WTC11 (cell line): ENCODE results near the gene NUMBL. TPM values are rescaled to one million over a fixed set of nuclear protein-coding genes. Genes with fewer than 3 reads are reported as not detected.

Source experiments
- ATAC-seq: fragments of 200-7000 bp; cut with Tn5 transposase; 2 replicates; pipeline ENCODE4 v1.10.0; 2021; ENCODE audit warnings: mild to moderate bottlenecking, moderate library complexity
- CTCF ChIA-PET: fragments of 300-600 bp; sonication (Branson Sonifier 250); formaldehyde crosslinking; loops from one replicate; lab custom pipeline; 2021; ENCODE audit warnings: antibody characterized with exemption; lab: Charles Lee
- POLR2A ChIA-PET: fragments of 350-600 bp; sonication (Branson Sonifier 250); formaldehyde crosslinking; loops from one replicate; lab custom pipeline; 2021; ENCODE audit warnings: antibody characterized with exemption; lab: Charles Lee
- DNase-seq: peaks from one replicate; pipeline ENCODE4 v3.0.0; 2021; ENCODE audit warnings: low spot score
- H3K27ac Mint-ChIP-seq: 2 replicates; pipeline ENCODE4 v1.8.0; 2021; ENCODE audit warnings: mixed read lengths
- H3K27me3 Mint-ChIP-seq: 2 replicates; pipeline ENCODE4 v1.8.0; 2021; ENCODE audit warnings: low read depth, mild to moderate bottlenecking, moderate library complexity, mixed read lengths
- H3K36me3 Mint-ChIP-seq: 2 replicates; pipeline ENCODE4 v1.8.0; 2021; ENCODE audit warnings: mixed read lengths
- H3K4me1 Mint-ChIP-seq: 2 replicates; pipeline ENCODE4 v1.8.0; 2022; ENCODE audit warnings: mixed read lengths
- H3K4me3 Mint-ChIP-seq: 2 replicates; pipeline ENCODE4 v1.8.0; 2021; ENCODE audit warnings: mild to moderate bottlenecking, moderate library complexity, mixed read lengths
- H3K9me3 Mint-ChIP-seq: 2 replicates; pipeline ENCODE4 v1.8.0; 2021; ENCODE audit warnings: mixed read lengths
- CREB1 ChIP-seq: sonication (generic); formaldehyde crosslinking; IDR thresholded peaks from 2 replicates; pipeline ENCODE4 v1.8.0; 2023; ENCODE audit warnings: mild to moderate bottlenecking, missing genetic modification reagents
- ESRRA ChIP-seq: sonication (generic); formaldehyde crosslinking; IDR thresholded peaks from 2 replicates; pipeline ENCODE4 v1.8.1; 2022; ENCODE audit warnings: mild to moderate bottlenecking, missing genetic modification reagents, borderline replicate concordance
- GABPB1 ChIP-seq: sonication (generic); formaldehyde crosslinking; IDR thresholded peaks from 2 replicates; pipeline ENCODE4 v1.8.1; 2023; ENCODE audit warnings: mild to moderate bottlenecking, missing genetic modification reagents
- GTF2I ChIP-seq: fragments of 250-450 bp; sonication (Bioruptor Pico); conservative IDR thresholded peaks from 2 replicates; pipeline ENCODE4 v1.4.0; 2021; ENCODE audit warnings: mild to moderate bottlenecking
- KAT7 ChIP-seq: sonication (generic); formaldehyde crosslinking; IDR thresholded peaks from 2 replicates; pipeline ENCODE4 v1.8.1; 2023; ENCODE audit warnings: missing genetic modification reagents, mild to moderate bottlenecking, borderline replicate concordance
- NFE2L1 ChIP-seq: sonication (generic); formaldehyde crosslinking; IDR thresholded peaks from 2 replicates; pipeline ENCODE4 v1.8.1; 2023; ENCODE audit warnings: missing genetic modification reagents
- NFYB ChIP-seq: sonication (generic); formaldehyde crosslinking; conservative IDR thresholded peaks from 2 replicates; pipeline ENCODE4 v1.8.0; 2022; ENCODE audit warnings: low read depth, missing genetic modification reagents
- RORB ChIP-seq: fragments of 250-450 bp; sonication (Bioruptor Pico); IDR thresholded peaks from 2 replicates; pipeline ENCODE4 v1.9.0; 2021; ENCODE audit warnings: mild to moderate bottlenecking
- TCF7 ChIP-seq: sonication (generic); formaldehyde crosslinking; IDR thresholded peaks from 2 replicates; pipeline ENCODE4 v1.8.0; 2022; ENCODE audit warnings: mild to moderate bottlenecking, low read depth, missing genetic modification reagents, moderate library complexity
- ZNF121 ChIP-seq: sonication (generic); formaldehyde crosslinking; IDR thresholded peaks from 2 replicates; pipeline ENCODE4 v1.8.0; 2023; ENCODE audit warnings: missing genetic modification reagents
- ZNF263 ChIP-seq: sonication (generic); formaldehyde crosslinking; IDR thresholded peaks from 2 replicates; pipeline ENCODE4 v1.8.1; 2022; ENCODE audit warnings: low read depth, mild to moderate bottlenecking, moderate library complexity, missing genetic modification reagents
- ZNF671 ChIP-seq: fragments of 250-450 bp; sonication (Bioruptor Pico); IDR thresholded peaks from 2 replicates; pipeline ENCODE4 v1.8.0; 2021; ENCODE audit warnings: mild to moderate bottlenecking
- total RNA-seq: library from RNA; stranded (reverse); gene quantifications from 3 replicates; pipeline ENCODE4 v1.2.3, GENCODE V29; 2021
- TF ChIP-seq, protein P1 (sequence below): sonication (generic); formaldehyde crosslinking; IDR thresholded peaks from 2 replicates; pipeline ENCODE4 v1.8.0; 2022; ENCODE audit warnings: mild to moderate bottlenecking, missing genetic modification reagents
- TF ChIP-seq, protein P2 (sequence below): sonication (generic); formaldehyde crosslinking; IDR thresholded peaks from 2 replicates; pipeline ENCODE4 v1.8.1; 2022; ENCODE audit warnings: mild to moderate bottlenecking, missing genetic modification reagents, moderate library complexity, borderline replicate concordance
- TF ChIP-seq, protein P3 (sequence below): fragments of 250-450 bp; sonication (Bioruptor Pico); IDR thresholded peaks from 2 replicates; pipeline ENCODE4 v1.8.0; 2021; ENCODE audit warnings: mild to moderate bottlenecking
- TF ChIP-seq, protein P4 (sequence below): fragments of 250-450 bp; sonication (Bioruptor Pico); IDR thresholded peaks from 2 replicates; pipeline ENCODE4 v1.9.0; 2021; ENCODE audit warnings: mild to moderate bottlenecking
- TF ChIP-seq, protein P5 (sequence below): sonication (generic); formaldehyde crosslinking; IDR thresholded peaks from 2 replicates; pipeline ENCODE4 v1.8.0; 2023; ENCODE audit warnings: missing genetic modification reagents
- TF ChIP-seq, protein P6 (sequence below): sonication (generic); formaldehyde crosslinking; IDR thresholded peaks from 2 replicates; pipeline ENCODE4 v1.8.0; 2022; ENCODE audit warnings: mild to moderate bottlenecking, missing genetic modification reagents
- TF ChIP-seq, protein P7 (sequence below): sonication (generic); formaldehyde crosslinking; IDR thresholded peaks from 2 replicates; pipeline ENCODE4 v1.8.1; 2023; ENCODE audit warnings: mild to moderate bottlenecking, missing genetic modification reagents, moderate library complexity
- TF ChIP-seq, protein P8 (sequence below): sonication (generic); formaldehyde crosslinking; IDR thresholded peaks from 2 replicates; pipeline ENCODE4 v1.8.1; 2023; ENCODE audit warnings: mild to moderate bottlenecking, missing genetic modification reagents, moderate library complexity
- TF ChIP-seq, protein P9 (sequence below): sonication (generic); formaldehyde crosslinking; IDR thresholded peaks from 2 replicates; pipeline ENCODE4 v1.8.0; 2023; ENCODE audit warnings: missing genetic modification reagents, mild to moderate bottlenecking, borderline replicate concordance
- TF ChIP-seq, protein P10 (sequence below): fragments of 250-450 bp; sonication (Bioruptor Pico); conservative IDR thresholded peaks from 2 replicates; pipeline ENCODE4 v1.9.0; 2021; ENCODE audit warnings: mild to moderate bottlenecking
- TF ChIP-seq, protein P11 (sequence below): sonication (generic); formaldehyde crosslinking; conservative IDR thresholded peaks from 2 replicates; pipeline ENCODE4 v1.8.1; 2022; ENCODE audit warnings: mild to moderate bottlenecking, missing genetic modification reagents

NUMBL gene
- total RNA-seq, 1 experiment from 2014 or later: 30.3 TPM

DNA sequence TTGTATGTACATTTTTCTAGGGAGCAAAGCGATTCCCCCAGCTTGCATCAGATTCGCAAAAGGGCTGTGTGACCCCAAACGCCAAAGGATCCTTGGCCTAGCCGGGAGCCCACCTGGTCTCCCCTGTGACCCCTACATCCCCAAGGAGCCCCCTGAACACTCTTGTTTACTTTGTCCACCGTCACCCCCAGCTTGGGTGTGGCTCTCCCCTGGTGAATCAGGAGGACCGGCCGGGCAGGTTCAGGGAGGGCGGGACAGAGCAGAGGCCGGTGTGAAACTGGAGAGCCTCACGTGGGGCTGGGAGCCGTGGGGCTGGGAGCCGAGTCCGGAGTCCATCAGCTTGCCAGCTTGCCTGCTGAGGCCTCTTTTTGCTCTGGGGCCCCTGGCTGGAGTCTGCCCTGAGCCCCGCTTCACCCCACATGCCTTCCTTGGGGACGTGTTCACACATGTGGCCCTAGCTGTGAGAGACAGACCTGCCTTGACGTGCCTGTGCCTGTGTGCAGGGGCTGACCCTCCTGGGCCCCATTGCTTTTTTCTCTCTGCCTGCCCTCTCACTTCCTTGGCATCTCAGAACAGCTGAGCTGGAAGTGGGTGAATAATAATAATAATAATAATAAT, 28.4 kb upstream of the NUMBL start:
- H3K4me1 Mint-ChIP-seq: peaks cover 33% of the 10 kb centered on the region
- peaks cover 17% of the 10 kb centered on the region for H3K36me3 Mint-ChIP-seq
- POLR2A ChIA-PET: no interaction called here
- peak overlapping the region; percentile 99 for H3K27ac Mint-ChIP-seq
- H3K4me3 Mint-ChIP-seq: peak overlapping the region; percentile 91
- no peaks in the 10 kb centered on the region for H3K27me3 Mint-ChIP-seq
- CTCF ChIA-PET: interaction anchor here (0.8 to 1.1 kb wide), 4 partner anchors 16 to 88 kb away, joined by 3 to 5 read pairs (median 4); partner anchors contain the start of gene RAB4B
- ATAC-seq: no peak; the same call in 1 of the 2 replicates
- peaks cover 4% of the 10 kb centered on the region; the same call in 1 of the 2 replicates for H3K9me3 Mint-ChIP-seq
- TF ChIP-seq, protein P1, sequence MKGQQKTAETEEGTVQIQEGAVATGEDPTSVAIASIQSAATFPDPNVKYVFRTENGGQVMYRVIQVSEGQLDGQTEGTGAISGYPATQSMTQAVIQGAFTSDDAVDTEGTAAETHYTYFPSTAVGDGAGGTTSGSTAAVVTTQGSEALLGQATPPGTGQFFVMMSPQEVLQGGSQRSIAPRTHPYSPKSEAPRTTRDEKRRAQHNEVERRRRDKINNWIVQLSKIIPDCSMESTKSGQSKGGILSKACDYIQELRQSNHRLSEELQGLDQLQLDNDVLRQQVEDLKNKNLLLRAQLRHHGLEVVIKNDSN: peak; percentile 64
- TF ChIP-seq GABPB1 (CRISPR knock-in tag) (peak; percentile 49), NFYB (CRISPR knock-in tag) (no peak), GTF2I (CRISPR knock-in tag) (no peak), RORB (CRISPR knock-in tag) (no peak), CREB1 (no peak), TCF7 (CRISPR knock-in tag) (no peak), ZNF671 (CRISPR knock-in tag) (no peak), ZNF121 (no peak), ESRRA (CRISPR knock-in tag) (no peak), KAT7 (no peak), NFE2L1 (CRISPR knock-in tag) (no peak), ZNF263 (CRISPR knock-in tag) (no peak)
- TF ChIP-seq, protein P2, sequence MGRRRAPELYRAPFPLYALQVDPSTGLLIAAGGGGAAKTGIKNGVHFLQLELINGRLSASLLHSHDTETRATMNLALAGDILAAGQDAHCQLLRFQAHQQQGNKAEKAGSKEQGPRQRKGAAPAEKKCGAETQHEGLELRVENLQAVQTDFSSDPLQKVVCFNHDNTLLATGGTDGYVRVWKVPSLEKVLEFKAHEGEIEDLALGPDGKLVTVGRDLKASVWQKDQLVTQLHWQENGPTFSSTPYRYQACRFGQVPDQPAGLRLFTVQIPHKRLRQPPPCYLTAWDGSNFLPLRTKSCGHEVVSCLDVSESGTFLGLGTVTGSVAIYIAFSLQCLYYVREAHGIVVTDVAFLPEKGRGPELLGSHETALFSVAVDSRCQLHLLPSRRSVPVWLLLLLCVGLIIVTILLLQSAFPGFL (CRISPR knock-in tag): no peak
- TF ChIP-seq, protein P3, sequence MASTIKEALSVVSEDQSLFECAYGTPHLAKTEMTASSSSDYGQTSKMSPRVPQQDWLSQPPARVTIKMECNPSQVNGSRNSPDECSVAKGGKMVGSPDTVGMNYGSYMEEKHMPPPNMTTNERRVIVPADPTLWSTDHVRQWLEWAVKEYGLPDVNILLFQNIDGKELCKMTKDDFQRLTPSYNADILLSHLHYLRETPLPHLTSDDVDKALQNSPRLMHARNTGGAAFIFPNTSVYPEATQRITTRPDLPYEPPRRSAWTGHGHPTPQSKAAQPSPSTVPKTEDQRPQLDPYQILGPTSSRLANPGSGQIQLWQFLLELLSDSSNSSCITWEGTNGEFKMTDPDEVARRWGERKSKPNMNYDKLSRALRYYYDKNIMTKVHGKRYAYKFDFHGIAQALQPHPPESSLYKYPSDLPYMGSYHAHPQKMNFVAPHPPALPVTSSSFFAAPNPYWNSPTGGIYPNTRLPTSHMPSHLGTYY (CRISPR knock-in tag): no peak
- TF ChIP-seq, protein P4, sequence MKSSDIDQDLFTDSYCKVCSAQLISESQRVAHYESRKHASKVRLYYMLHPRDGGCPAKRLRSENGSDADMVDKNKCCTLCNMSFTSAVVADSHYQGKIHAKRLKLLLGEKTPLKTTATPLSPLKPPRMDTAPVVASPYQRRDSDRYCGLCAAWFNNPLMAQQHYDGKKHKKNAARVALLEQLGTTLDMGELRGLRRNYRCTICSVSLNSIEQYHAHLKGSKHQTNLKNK (CRISPR knock-in tag): no peak
- TF ChIP-seq, protein P5, sequence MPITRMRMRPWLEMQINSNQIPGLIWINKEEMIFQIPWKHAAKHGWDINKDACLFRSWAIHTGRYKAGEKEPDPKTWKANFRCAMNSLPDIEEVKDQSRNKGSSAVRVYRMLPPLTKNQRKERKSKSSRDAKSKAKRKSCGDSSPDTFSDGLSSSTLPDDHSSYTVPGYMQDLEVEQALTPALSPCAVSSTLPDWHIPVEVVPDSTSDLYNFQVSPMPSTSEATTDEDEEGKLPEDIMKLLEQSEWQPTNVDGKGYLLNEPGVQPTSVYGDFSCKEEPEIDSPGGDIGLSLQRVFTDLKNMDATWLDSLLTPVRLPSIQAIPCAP (CRISPR knock-in tag): no peak
- TF ChIP-seq, protein P6, sequence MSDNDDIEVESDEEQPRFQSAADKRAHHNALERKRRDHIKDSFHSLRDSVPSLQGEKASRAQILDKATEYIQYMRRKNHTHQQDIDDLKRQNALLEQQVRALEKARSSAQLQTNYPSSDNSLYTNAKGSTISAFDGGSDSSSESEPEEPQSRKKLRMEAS (CRISPR knock-in tag): peak; percentile 28; the same call in 1 of the 2 replicates
- TF ChIP-seq, protein P7, sequence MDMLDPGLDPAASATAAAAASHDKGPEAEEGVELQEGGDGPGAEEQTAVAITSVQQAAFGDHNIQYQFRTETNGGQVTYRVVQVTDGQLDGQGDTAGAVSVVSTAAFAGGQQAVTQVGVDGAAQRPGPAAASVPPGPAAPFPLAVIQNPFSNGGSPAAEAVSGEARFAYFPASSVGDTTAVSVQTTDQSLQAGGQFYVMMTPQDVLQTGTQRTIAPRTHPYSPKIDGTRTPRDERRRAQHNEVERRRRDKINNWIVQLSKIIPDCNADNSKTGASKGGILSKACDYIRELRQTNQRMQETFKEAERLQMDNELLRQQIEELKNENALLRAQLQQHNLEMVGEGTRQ (CRISPR knock-in tag): no peak
- TF ChIP-seq, protein P8, sequence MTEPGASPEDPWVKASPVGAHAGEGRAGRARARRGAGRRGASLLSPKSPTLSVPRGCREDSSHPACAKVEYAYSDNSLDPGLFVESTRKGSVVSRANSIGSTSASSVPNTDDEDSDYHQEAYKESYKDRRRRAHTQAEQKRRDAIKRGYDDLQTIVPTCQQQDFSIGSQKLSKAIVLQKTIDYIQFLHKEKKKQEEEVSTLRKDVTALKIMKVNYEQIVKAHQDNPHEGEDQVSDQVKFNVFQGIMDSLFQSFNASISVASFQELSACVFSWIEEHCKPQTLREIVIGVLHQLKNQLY (CRISPR knock-in tag): no peak
- TF ChIP-seq, protein P9, sequence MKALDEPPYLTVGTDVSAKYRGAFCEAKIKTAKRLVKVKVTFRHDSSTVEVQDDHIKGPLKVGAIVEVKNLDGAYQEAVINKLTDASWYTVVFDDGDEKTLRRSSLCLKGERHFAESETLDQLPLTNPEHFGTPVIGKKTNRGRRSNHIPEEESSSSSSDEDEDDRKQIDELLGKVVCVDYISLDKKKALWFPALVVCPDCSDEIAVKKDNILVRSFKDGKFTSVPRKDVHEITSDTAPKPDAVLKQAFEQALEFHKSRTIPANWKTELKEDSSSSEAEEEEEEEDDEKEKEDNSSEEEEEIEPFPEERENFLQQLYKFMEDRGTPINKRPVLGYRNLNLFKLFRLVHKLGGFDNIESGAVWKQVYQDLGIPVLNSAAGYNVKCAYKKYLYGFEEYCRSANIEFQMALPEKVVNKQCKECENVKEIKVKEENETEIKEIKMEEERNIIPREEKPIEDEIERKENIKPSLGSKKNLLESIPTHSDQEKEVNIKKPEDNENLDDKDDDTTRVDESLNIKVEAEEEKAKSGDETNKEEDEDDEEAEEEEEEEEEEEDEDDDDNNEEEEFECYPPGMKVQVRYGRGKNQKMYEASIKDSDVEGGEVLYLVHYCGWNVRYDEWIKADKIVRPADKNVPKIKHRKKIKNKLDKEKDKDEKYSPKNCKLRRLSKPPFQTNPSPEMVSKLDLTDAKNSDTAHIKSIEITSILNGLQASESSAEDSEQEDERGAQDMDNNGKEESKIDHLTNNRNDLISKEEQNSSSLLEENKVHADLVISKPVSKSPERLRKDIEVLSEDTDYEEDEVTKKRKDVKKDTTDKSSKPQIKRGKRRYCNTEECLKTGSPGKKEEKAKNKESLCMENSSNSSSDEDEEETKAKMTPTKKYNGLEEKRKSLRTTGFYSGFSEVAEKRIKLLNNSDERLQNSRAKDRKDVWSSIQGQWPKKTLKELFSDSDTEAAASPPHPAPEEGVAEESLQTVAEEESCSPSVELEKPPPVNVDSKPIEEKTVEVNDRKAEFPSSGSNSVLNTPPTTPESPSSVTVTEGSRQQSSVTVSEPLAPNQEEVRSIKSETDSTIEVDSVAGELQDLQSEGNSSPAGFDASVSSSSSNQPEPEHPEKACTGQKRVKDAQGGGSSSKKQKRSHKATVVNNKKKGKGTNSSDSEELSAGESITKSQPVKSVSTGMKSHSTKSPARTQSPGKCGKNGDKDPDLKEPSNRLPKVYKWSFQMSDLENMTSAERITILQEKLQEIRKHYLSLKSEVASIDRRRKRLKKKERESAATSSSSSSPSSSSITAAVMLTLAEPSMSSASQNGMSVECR (CRISPR knock-in tag): no peak
- TF ChIP-seq, protein P10, sequence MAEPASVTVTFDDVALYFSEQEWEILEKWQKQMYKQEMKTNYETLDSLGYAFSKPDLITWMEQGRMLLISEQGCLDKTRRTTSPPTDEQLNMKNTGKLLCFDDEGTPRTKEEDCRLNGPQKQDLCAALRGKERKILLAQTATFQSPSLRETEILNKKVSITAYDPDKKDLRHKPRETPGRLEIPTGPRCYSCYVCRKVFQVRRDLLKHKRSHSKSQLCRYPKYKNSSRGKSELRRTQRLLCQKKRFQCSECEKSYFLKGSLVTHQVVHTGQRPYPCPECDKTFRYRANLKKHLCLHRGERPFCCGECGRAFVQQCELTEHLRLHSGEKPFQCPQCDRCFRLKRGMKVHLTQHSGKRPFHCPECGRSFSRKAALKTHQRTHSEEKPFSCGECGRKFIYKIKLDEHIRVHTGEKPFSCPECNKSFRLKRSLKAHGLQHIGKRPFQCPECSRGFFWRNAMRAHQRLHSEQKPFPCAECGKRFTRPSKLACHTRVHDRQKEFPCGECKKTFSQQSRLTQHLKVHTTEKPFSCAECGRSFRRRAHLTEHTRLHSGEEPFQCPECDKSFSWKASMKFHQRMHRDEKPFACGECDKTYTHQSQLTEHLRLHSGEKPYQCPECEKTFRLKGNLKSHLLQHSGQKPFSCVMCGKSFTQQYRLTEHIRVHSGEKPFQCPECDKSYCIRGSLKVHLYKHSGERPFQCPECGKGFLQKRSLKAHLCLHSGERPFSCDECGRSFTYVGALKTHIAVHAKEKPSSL (CRISPR knock-in tag): no peak
- TF ChIP-seq, protein P11, sequence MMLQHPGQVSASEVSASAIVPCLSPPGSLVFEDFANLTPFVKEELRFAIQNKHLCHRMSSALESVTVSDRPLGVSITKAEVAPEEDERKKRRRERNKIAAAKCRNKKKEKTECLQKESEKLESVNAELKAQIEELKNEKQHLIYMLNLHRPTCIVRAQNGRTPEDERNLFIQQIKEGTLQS (CRISPR knock-in tag): no peak
- peak; percentile 52 for DNase-seq
